Prostate gland (tissue), 2 donors: ENCODE measurements around the gene HERC4.

Experiments
- CTCF ChIP-seq, 4 experiments: fragments of 200-600 bp in 2 of 4; fragments of 450-650 bp in 2 of 4; sonication (generic) in 2 of 4; IDR thresholded peaks; 1 replicate in 3 of 4; 2 replicates in 1 of 4; pipeline ENCODE4 v1.5.1; 2016 to 2019; ENCODE audit warnings: antibody characterized with exemption in 4 of 4, mild to moderate bottlenecking in 2 of 4, moderate library complexity in 2 of 4
- POLR2A ChIP-seq: fragments of 450-650 bp; IDR thresholded peaks from one replicate; pipeline ENCODE4 v1.6.1; 2016; ENCODE audit warnings: antibody characterized with exemption, mild to moderate bottlenecking

DNA sequence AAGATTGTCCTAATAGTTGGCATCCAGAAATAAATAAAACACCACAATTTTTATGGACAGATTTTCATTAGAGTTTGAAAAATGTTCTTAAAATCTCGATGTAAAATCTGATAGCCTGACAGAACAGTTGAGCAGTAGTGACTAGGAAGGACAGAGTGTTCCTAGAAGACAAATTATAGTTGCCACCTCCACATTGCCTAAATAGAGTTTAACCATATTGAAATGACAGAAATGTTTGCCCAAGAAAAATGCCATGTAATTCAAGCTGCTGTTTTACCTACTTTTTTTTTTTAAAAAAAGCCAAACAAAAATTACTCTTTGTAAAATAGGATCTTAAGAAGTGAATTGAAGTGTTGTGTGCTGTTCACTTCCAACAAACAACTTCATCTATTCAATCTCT, 8.9 kb upstream of the HERC4 start:
- TF ChIP-seq CTCF (IDR thresholded peaks at IDR 0.05) (no peak), POLR2A (no peak)
